H1 (cell line): ENCODE results near the gene LSM3. TPM values are rescaled to one million over a fixed set of nuclear protein-coding genes. Genes with fewer than 3 reads are reported as not detected.

Source experiments
- JUND ChIP-seq: IDR thresholded peaks from 2 replicates; pipeline ENCODE4 v1.6.1; 2011; ENCODE audit warnings: mild to moderate bottlenecking, improper control_type of control experiment, low read length
- SP4 ChIP-seq: IDR thresholded peaks from 2 replicates; pipeline ENCODE4 v1.6.1; 2012; ENCODE audit warnings: low read length, inconsistent platforms
- polyA plus RNA-seq, 7 experiments: library from polyadenylated mRNA; depleted of rRNA in 3 of 7; stranded (reverse) in 5 of 7; unstranded in 2 of 7; fragments of >200 nt in 5 of 7; fragments of 200-250 nt in 2 of 7; gene quantifications; 1 replicate in 5 of 7; 2 replicates in 1 of 7; 4 replicates in 1 of 7; pipeline versions ENCODE4 v1.2.1 to v1.2.3, GENCODE V29; 2011 to 2013; ENCODE audit warnings: missing spikeins in 2 of 7, mixed read lengths in 2 of 7
- total RNA-seq: library from RNA; stranded (reverse); fragmentation: NEBNext Ultra II Directional; extraction: Animal tissue kit (Norgen Biotek cat#: 25700); gene quantifications from 2 replicates; pipeline ENCODE4 v1.2.1, GENCODE V29; 2021
- TF ChIP-seq, protein P1 (sequence below): IDR thresholded peaks from 2 replicates; pipeline ENCODE4 v1.6.1; 2011; ENCODE audit warnings: low read depth, mild to moderate bottlenecking, low read length; ENCODE audit not compliant: insufficient read depth

Gene LSM3
- total and polyA plus RNA-seq, 2 of the 8 experiments (the other 6 are each of a cell fraction or from before 2014, with no cell fraction given): 7.1 to 25.4 TPM

DNA sequence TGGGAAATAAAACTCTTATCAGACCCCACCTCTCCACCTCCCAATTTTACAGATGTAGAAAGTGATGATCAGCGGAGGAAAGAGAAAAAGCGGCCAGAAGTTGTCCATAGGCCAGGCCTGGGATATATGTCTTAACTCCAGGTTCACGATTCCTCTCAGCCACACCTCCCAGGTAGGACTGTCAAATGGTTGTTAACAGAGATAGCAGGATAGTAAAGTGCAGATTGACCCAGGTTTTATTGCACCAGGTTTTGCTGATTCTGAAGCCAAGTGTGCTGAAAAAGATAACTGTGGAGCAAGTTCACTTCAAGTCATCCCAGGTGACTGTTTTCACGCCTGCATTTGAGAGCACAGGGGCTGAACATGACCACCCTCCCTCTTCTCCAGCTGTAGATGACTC lies 36.1 kb downstream of the LSM3 start (continued):
- TF ChIP-seq SP4 (no peak), JUND (no peak)
- TF ChIP-seq, protein P1, sequence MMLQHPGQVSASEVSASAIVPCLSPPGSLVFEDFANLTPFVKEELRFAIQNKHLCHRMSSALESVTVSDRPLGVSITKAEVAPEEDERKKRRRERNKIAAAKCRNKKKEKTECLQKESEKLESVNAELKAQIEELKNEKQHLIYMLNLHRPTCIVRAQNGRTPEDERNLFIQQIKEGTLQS: no peak
